ENCODE data around the gene TUBB4B.

- no peak for TF ChIP-seq POLR2AphosphoS5 (IDR thresholded peaks at IDR 0.05; ENCODE audit: low read depth, low read length)
- TF ChIP-seq POLR2A (IDR thresholded peaks at IDR 0.05; ENCODE audit: low read depth, low read length): no peak
Observed at GRCh38 chr9:137280474-137281344, 39.6 kb downstream of the TUBB4B start.
